Stimulated activated CD4-positive, alpha-beta T cell treated with anti-CD3 and anti-CD28 coated beads, TNF-alpha, amount 100 ng/mL, for 1 hour (primary cell): Measurements from ENCODE around the gene TTC7B.

Experiments
- DNase-seq, 3 donors: peaks; one replicate each; pipeline ENCODE4 v3.0.0-alpha.2; 2020; ENCODE audit warnings: low read depth in 3 of 3, low spot score in 1 of 3

The TTC7B gene

GRCh38 chr14:90677484-90678050 is 138.7 kb downstream of the TTC7B start:
- DNase-seq: no peak

- no peak for DNase-seq
These were observed 139.3 kb downstream of the TTC7B start for GRCh38 chr14:90676912-90677311.

DNA sequence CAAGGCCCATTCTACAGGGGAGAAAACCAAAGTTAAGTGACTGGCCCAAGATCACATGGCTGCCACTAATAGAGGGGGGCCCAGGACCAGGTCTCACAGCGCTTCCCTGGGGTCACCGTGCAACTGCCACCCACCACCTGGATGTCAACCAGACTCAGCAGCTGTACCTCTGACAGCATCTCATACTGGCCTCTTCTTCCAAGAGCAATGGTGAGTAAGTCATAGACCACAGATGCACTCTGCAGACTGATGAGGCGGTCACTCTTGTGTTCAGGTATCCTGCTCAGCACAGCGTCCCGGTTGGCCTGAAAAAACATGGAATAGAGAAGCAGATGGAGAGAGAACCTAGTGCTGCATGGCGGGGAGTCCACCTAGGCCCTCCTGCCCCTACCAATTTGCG is 139.9 kb downstream of the TTC7B start:
- DNase-seq: no peak

GRCh38 chr14:90675399-90675798 is 140.8 kb downstream of the TTC7B start:
- no peak for DNase-seq

- DNase-seq: no peak
These were observed 141.5 kb downstream of the TTC7B start for GRCh38 chr14:90674716-90675115.

GRCh38 chr14:90674043-90674670 is 142.1 kb downstream of the TTC7B start:
- DNase-seq: no peak

DNA sequence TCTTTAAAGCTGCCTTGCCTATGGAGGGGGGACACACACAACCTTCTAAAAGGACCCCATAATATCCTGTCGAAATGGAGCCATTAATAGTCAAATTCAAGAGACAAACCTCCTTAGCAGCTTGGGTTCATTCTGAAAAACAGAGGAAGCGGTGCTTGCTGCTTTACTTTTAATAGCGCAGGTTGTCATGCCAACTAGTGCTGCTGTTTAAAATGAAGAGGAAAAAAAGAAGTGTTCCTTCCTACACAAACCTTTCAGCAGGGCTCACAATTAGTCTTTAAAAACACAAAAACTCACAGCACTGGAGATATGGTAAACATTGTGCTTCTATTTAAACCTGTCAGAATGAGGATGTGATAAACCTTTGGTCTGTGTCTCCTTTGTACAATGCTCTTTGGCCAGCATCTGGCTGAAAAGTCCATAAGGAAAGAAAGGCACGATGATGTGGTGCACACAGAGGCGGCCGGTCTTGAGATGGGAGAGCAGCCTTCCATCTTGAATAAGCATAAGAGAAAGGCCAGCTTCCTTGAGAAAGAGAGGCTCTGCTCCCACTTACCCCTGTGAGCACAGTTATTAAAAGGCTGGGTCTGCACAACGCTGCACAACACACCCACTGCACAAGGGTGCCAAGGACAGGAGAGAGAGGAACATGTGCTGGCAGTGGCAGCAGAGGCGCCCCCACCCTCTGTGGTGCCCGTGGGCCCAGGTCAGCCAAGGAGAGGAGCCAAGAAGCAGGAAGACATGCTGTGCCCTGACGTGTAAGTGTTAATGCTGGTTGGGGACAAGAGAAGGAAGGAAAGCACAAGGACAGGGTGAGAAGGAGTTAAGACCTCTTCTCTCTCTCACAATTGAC is 144.6 kb downstream of the TTC7B start:
- no peak for DNase-seq

GRCh38 chr14:90669731-90670130 is 146.5 kb downstream of the TTC7B start:
- DNase-seq: no peak

DNA sequence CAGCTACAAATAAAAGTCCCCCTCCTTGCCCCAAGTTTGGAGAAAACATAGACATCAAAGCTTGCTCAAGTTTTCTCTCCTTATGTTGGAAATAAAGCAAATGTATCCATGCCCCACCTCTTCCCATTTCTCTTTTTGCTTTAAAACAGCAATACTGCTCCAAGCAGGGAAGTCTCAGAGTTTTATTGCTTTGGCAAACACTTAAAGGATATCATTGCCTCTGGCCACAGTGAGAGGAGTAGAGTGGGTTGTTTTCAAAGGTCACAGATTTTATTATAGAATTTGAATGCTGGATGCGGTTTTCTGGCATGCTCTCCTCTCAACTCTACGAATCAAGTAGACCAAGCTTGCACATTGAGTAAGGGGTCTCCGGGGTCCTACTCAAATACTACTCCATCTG is 149.7 kb downstream of the TTC7B start:
- no peak for DNase-seq

DNA sequence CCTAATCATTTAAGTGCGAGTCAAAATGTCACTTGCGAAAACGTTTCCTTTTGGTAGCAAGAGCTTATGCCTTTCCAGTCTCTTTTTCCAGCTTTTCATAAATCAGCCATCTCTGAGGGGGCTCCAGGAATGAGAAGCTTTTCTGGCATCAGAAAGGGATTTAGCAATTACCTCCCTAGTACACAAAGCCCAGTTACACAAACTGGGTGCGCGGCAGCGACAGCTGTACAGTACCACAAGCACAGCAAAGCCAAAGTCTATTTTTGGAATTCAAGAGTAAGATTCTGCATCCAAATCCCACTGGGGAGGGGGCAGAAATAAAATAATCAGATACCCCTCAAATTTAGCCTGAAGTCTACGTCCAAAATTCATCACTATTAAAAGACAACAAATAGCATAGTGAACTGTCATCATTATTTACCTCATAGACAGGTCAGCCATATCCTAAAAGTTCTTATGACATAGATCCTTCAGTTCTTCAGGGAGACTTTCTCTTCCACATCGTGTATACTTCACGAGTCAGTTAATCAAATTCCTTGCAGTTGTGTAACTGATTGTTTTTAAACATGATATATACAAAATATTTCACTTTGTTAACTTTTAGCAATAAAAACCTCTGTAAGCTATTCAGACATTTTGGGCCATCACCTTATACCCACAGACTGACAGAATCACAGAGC is 150.8 kb downstream of the TTC7B start:
- no peak for DNase-seq

GRCh38 chr14:90664911-90665310 is 151.3 kb downstream of the TTC7B start:
- DNase-seq: no peak

DNA sequence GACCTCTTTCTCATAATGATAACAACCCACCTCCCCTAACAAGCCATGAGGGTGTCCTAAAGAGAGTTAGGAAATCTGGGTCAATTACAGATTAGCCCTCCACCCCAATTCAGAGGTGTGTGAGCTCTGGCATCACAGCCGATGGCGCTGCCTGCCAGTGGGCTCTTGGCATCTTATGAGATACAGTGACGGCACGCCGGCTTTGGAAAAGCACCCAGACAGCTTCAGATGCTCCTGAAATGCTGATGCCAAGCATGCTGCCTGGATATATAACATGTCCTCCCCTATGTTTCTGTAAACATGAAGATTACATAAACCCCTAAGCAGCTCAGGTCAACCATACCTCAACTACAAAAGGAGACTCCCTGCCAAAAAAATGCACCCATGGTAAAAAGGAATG is 152.6 kb downstream of the TTC7B start:
- no peak for DNase-seq

GRCh38 chr14:90663140-90663539 is 153.1 kb downstream of the TTC7B start:
- no peak for DNase-seq

GRCh38 chr14:90661866-90662265 is 154.4 kb downstream of the TTC7B start:
- no peak for DNase-seq

GRCh38 chr14:90660865-90661570 is 155.2 kb downstream of the TTC7B start:
- DNase-seq: no peak

- DNase-seq: no peak
These were observed 157.1 kb downstream of the TTC7B start for GRCh38 chr14:90659156-90659555.

GRCh38 chr14:90658541-90658967 is 157.7 kb downstream of the TTC7B start:
- DNase-seq: no peak

DNA sequence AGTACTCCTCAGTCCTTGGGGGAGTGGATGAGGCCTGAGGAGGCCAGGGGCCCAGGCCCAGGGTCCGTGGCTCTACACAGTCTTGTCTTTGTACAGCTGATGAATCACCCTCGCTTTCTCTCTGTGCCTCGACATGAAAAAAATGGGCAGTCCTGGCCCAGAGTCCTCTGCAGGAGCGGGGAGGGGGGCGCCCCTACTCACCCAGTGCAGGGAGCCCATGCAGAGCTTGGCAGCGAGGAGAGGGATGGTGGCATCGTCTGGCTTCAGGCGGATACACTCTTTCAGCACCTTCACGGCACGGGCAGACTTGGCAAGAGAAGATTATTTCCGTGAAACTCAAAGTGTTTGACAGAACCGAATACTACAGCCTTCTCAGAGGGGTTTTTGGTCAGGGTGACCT is 159.3 kb downstream of the TTC7B start:
- no peak for DNase-seq

- no peak for DNase-seq
These were observed 160.4 kb downstream of the TTC7B start for GRCh38 chr14:90655829-90656228.

DNA sequence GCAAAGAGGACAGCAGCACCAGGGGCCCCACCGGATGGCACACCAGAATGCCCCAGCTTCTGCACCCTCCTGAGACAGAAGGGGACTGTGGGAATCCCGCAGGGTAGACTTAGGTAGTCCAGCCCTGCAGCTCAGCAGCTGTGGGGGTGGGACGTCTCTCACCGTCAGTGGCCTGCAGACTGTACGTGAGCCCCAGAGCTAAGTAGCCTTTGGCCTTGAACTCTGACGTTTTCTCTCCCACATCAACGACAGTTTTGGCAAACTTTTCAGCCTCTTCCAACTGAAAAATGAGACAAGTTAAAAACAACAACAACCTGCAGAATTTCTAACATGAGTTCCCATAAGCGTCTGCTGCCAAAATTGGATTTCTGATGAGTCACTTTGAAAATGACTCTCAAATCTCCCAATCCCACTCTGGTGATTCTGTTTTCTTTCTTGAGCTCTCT is 161.4 kb downstream of the TTC7B start:
- DNase-seq: no peak

GRCh38 chr14:90652626-90653025 is 163.6 kb downstream of the TTC7B start:
- DNase-seq: no peak
